H1 (cell line): ENCODE data around the gene RPS21. TPM values are rescaled to one million over a fixed set of nuclear protein-coding genes. Genes with fewer than 3 reads are reported as not detected.

Experiments used
- CTCF ChIA-PET: fragments of 300-600 bp; sonication (Branson Sonifier 250); formaldehyde crosslinking; loops from one replicate; lab custom pipeline; 2021; ENCODE audit not compliant: partially characterized antibody; lab: Charles Lee
- POLR2A ChIA-PET: fragments of 300-600 bp; sonication (Branson Sonifier 250); formaldehyde crosslinking; loops from one replicate; lab custom pipeline; 2021; ENCODE audit warnings: inconsistent platforms; ENCODE audit not compliant: partially characterized antibody; lab: Charles Lee
- DNase-seq, 2 experiments: peaks; one replicate each; pipeline versions ENCODE4 v3.0.0 to v3.0.0-alpha.2; 2010 to 2022; ENCODE audit warnings: low spot score in 2 of 2, low read depth in 1 of 2, mixed read lengths in 1 of 2
- FAIRE-seq: peaks from 2 replicates; lab custom pipeline; 2011; peaks lifted over from hg19 to GRCh38; lab: Jason Lieb, UNC
- H2AFZ ChIP-seq: 2 replicates; pipeline ENCODE4 v1.8.1; 2012; ENCODE audit warnings: low read length, inconsistent platforms
- H2AK5ac ChIP-seq: 2 replicates; pipeline ENCODE4 v1.6.1; 2013; ENCODE audit warnings: low read depth, low read length
- H2BK120ac ChIP-seq: replicated peaks from 2 replicates; pipeline ENCODE3; 2013; ENCODE audit warnings: low read depth, low read length, inconsistent platforms
- H2BK12ac ChIP-seq: 2 replicates; pipeline ENCODE4 v1.6.1; 2013; ENCODE audit warnings: low read depth, low read length
- H2BK15ac ChIP-seq: 2 replicates; pipeline ENCODE4 v1.6.1; 2013; ENCODE audit warnings: low read length
- H2BK20ac ChIP-seq: 2 replicates; pipeline ENCODE4 v1.6.1; 2013; ENCODE audit warnings: low read length
- H2BK5ac ChIP-seq: 2 replicates; pipeline ENCODE4 v1.6.1; 2013; ENCODE audit warnings: low read depth, low read length
- H3K14ac ChIP-seq: 2 replicates; pipeline ENCODE4 v1.6.1; 2013; ENCODE audit warnings: inconsistent platforms; ENCODE audit not compliant: insufficient read length
- H3K18ac ChIP-seq: 2 replicates; pipeline ENCODE4 v1.6.1; 2013; ENCODE audit warnings: low read length; ENCODE audit errors: extremely low read depth
- H3K23ac ChIP-seq: 2 replicates; pipeline ENCODE4 v1.6.1; 2013; ENCODE audit warnings: inconsistent platforms; ENCODE audit not compliant: insufficient read length
- H3K23me2 ChIP-seq: 2 replicates; pipeline ENCODE4 v1.6.1; 2013; ENCODE audit warnings: low read depth, low read length
- H3K27ac ChIP-seq: 2 replicates; pipeline ENCODE4 v1.6.1; 2011; ENCODE audit warnings: low read depth, low read length, inconsistent platforms
- H3K27me3 ChIP-seq, 4 experiments: replicated peaks in 1 of 4; 1 replicate in 1 of 4; 2 replicates in 3 of 4; pipeline versions ENCODE4 v1.6.1 to v1.8.1; 2011 to 2013; ENCODE audit warnings: low read length in 3 of 4, mild to moderate bottlenecking in 3 of 4, inconsistent platforms in 2 of 4, mixed read lengths in 2 of 4, moderate library complexity in 1 of 4; ENCODE audit not compliant: control insufficient read depth in 3 of 4, insufficient read depth in 3 of 4; ENCODE audit errors: extremely low read depth in 1 of 4
- H3K36me3 ChIP-seq, 4 experiments: 2 replicates each; pipeline versions ENCODE4 v1.6.1 to v1.8.1; 2011 to 2013; ENCODE audit warnings: mild to moderate bottlenecking in 4 of 4, low read length in 3 of 4, moderate library complexity in 2 of 4, control low read depth in 1 of 4, inconsistent platforms in 1 of 4; ENCODE audit not compliant: insufficient read depth in 4 of 4, control insufficient read depth in 2 of 4
- H3K4ac ChIP-seq: replicated peaks from 2 replicates; pipeline ENCODE3; 2013; ENCODE audit warnings: low read length, low read depth, mixed read lengths, inconsistent platforms; ENCODE audit not compliant: insufficient read length
- H3K4me1 ChIP-seq, 4 experiments: replicated peaks in 1 of 4; 1 replicate in 1 of 4; 2 replicates in 3 of 4; pipeline versions ENCODE4 v1.6.1 to v1.8.1; 2011 to 2013; ENCODE audit warnings: low read length in 3 of 4, inconsistent platforms in 2 of 4, mixed read lengths in 1 of 4; ENCODE audit not compliant: insufficient read depth in 4 of 4, control insufficient read depth in 3 of 4
- H3K4me2 ChIP-seq, 2 experiments: 2 replicates each; pipeline versions ENCODE4 v1.6.1 to v1.8.1; 2011 to 2013; ENCODE audit warnings: low read depth in 2 of 2, low read length in 2 of 2, control low read depth in 1 of 2, inconsistent platforms in 1 of 2, mild to moderate bottlenecking in 1 of 2; ENCODE audit not compliant: insufficient read depth in 1 of 2
- H3K4me3 ChIP-seq, 4 experiments: fragments of 200-600, 300-600 bp in 1 of 4; sonication (generic), shearing (Covaris generic), sonication (Bioruptor Twin) in 1 of 4; 2 replicates each; pipeline versions ENCODE4 v1.5.1 to v1.8.1; 2011 to 2016; ENCODE audit warnings: low read length in 4 of 4, low read depth in 3 of 4, control low read depth in 2 of 4, inconsistent platforms in 2 of 4, mild to moderate bottlenecking in 2 of 4, mixed read lengths in 1 of 4, moderate library complexity in 1 of 4; ENCODE audit not compliant: insufficient read depth in 2 of 4; ENCODE audit errors: extremely low read depth in 1 of 4
- H3K56ac ChIP-seq: replicated peaks from 2 replicates; pipeline ENCODE3; 2013; ENCODE audit warnings: low read depth, mild to moderate bottlenecking, mixed read lengths, low read length, inconsistent platforms; ENCODE audit not compliant: insufficient read length
- H3K79me1 ChIP-seq: 2 replicates; pipeline ENCODE4 v1.6.1; 2013; ENCODE audit warnings: low read depth, low read length, control low read depth
- H3K79me2 ChIP-seq, 2 experiments: 2 replicates each; pipeline versions ENCODE4 v1.6.1 to v1.8.1; 2012 to 2013; ENCODE audit warnings: low read length in 2 of 2, mild to moderate bottlenecking in 2 of 2, inconsistent platforms in 1 of 2; ENCODE audit not compliant: insufficient read depth in 2 of 2, control insufficient read depth in 1 of 2
- H3K9ac ChIP-seq, 4 experiments: replicated peaks in 1 of 4; 1 replicate in 1 of 4; 2 replicates in 3 of 4; pipeline versions ENCODE4 v1.6.1 to v1.8.1; 2011 to 2013; ENCODE audit warnings: low read depth in 3 of 4, low read length in 3 of 4, control low read depth in 2 of 4, mild to moderate bottlenecking in 2 of 4, moderate library complexity in 2 of 4, inconsistent platforms in 1 of 4; ENCODE audit errors: extremely low read depth in 1 of 4
- H3K9me3 ChIP-seq, 2 experiments: 2 replicates each; pipeline versions ENCODE4 v1.6.1 to v1.8.1; 2012 to 2013; ENCODE audit warnings: mild to moderate bottlenecking in 2 of 2, moderate library complexity in 2 of 2, control low read depth in 1 of 2, inconsistent platforms in 1 of 2, low read depth in 1 of 2, low read length in 1 of 2, mixed read lengths in 1 of 2; ENCODE audit not compliant: insufficient read depth in 2 of 2
- H4K20me1 ChIP-seq, 2 experiments: replicated peaks in 1 of 2; 2 replicates each; pipeline versions ENCODE3 to v1.8.1; 2011 to 2013; ENCODE audit warnings: inconsistent platforms in 2 of 2, low read length in 2 of 2, mild to moderate bottlenecking in 1 of 2; ENCODE audit not compliant: insufficient read depth in 2 of 2, control insufficient read depth in 1 of 2
- H4K5ac ChIP-seq: 2 replicates; pipeline ENCODE4 v1.6.1; 2013; ENCODE audit warnings: low read length, low read depth, mixed read lengths, inconsistent platforms; ENCODE audit not compliant: insufficient read length
- H4K8ac ChIP-seq: 2 replicates; pipeline ENCODE4 v1.8.0; 2013; ENCODE audit warnings: mild to moderate bottlenecking, moderate library complexity, low read length, inconsistent platforms; ENCODE audit not compliant: insufficient read depth; ENCODE audit errors: extremely low read depth
- H4K91ac ChIP-seq: replicated peaks from 2 replicates; pipeline ENCODE3; 2013; ENCODE audit warnings: low read length, mixed read lengths, inconsistent platforms; ENCODE audit not compliant: insufficient read length
- CBX5 ChIP-seq: fragments of 300-800, 300-1000 bp; sonication (generic); IDR thresholded peaks from 2 replicates; pipeline ENCODE4 v1.7.1; 2016; ENCODE audit warnings: antibody characterized with exemption, low read length, low read depth
- EGR1 ChIP-seq: IDR thresholded peaks from 2 replicates; pipeline ENCODE4 v1.6.1; 2011; ENCODE audit warnings: low read depth, low read length, borderline replicate concordance
- EZH2 ChIP-seq: fragments of 200-600 bp; sonication (generic); IDR thresholded peaks from 2 replicates; pipeline ENCODE4 v1.7.1; 2012; ENCODE audit warnings: low read depth, mild to moderate bottlenecking, moderate library complexity, low read length, inconsistent platforms; ENCODE audit not compliant: severe bottlenecking
- GABPA ChIP-seq: IDR thresholded peaks from 2 replicates; pipeline ENCODE4 v1.6.1; 2011; ENCODE audit warnings: mild to moderate bottlenecking, low read length, moderate library complexity, borderline replicate concordance; ENCODE audit not compliant: insufficient read depth
- HDAC6 ChIP-seq: IDR thresholded peaks from one replicate; pipeline ENCODE4 v1.7.1; 2012; ENCODE audit warnings: low read depth, mild to moderate bottlenecking, inconsistent platforms, low read length, moderate library complexity
- JUN ChIP-seq: IDR thresholded peaks from 2 replicates; pipeline ENCODE4 v1.6.1; 2011; ENCODE audit warnings: low read depth, mild to moderate bottlenecking, improper control_type of control experiment, low read length
- KDM4A ChIP-seq: IDR thresholded peaks from one replicate; pipeline ENCODE4 v1.7.1; 2012; ENCODE audit warnings: low read depth, mild to moderate bottlenecking, moderate library complexity, low read length, inconsistent platforms; ENCODE audit not compliant: severe bottlenecking
- POLR2A ChIP-seq, 2 experiments: IDR thresholded peaks; 1 replicate in 1 of 2; 2 replicates in 1 of 2; pipeline ENCODE4 v1.6.1; 2011; ENCODE audit warnings: low read depth in 2 of 2, low read length in 2 of 2, mild to moderate bottlenecking in 2 of 2; ENCODE audit errors: control extremely low read depth in 1 of 2
- RBBP5 ChIP-seq: IDR thresholded peaks from 2 replicates; pipeline ENCODE4 v1.7.1; 2012; ENCODE audit warnings: low read depth, mild to moderate bottlenecking, inconsistent platforms, low read length, moderate library complexity, borderline replicate concordance
- SIN3A ChIP-seq, 2 experiments: IDR thresholded peaks in 1 of 2; conservative IDR thresholded peaks in 1 of 2; 2 replicates each; pipeline ENCODE4 v1.6.1; 2011 to 2012; ENCODE audit warnings: low read length in 2 of 2, improper control_type of control experiment in 1 of 2, low read depth in 1 of 2, mild to moderate bottlenecking in 1 of 2
- SP4 ChIP-seq: IDR thresholded peaks from 2 replicates; pipeline ENCODE4 v1.6.1; 2012; ENCODE audit warnings: low read length, inconsistent platforms
- TBP ChIP-seq: IDR thresholded peaks from 2 replicates; pipeline ENCODE4 v1.6.1; 2011; ENCODE audit warnings: low read depth, low read length, improper control_type of control experiment
- WGBS, 2 experiments: shearing (Covaris generic) in 1 of 2; methylation state at CpG; one replicate each; pipeline versions ENCODE4 v1.1.6 to v1.1.7; 2013 to 2015; ENCODE audit warnings: low lambda C conversion rate in 2 of 2, mixed read lengths in 2 of 2, inconsistent platforms in 1 of 2, low coverage in 1 of 2, missing lambda C conversion rate in 1 of 2; ENCODE audit not compliant: insufficient replicate concordance in 2 of 2, insufficient coverage in 1 of 2, insufficient read length in 1 of 2; ENCODE audit errors: extremely low coverage in 1 of 2, missing lambda C conversion rate in 1 of 2; 5-methylcytosine and 5-hydroxymethylcytosine counted together
- polyA plus RNA-seq, 7 experiments: library from polyadenylated mRNA; depleted of rRNA in 3 of 7; stranded (reverse) in 5 of 7; unstranded in 2 of 7; fragments of >200 nt in 5 of 7; fragments of 200-250 nt in 2 of 7; gene quantifications; 1 replicate in 5 of 7; 2 replicates in 1 of 7; 4 replicates in 1 of 7; pipeline versions ENCODE4 v1.2.1 to v1.2.3, GENCODE V29; 2011 to 2013; ENCODE audit warnings: missing spikeins in 2 of 7, mixed read lengths in 2 of 7
- total RNA-seq: library from RNA; stranded (reverse); fragmentation: NEBNext Ultra II Directional; extraction: Animal tissue kit (Norgen Biotek cat#: 25700); gene quantifications from 2 replicates; pipeline ENCODE4 v1.2.1, GENCODE V29; 2021

RPS21 gene
- total and polyA plus RNA-seq, 2 of the 8 experiments (the other 6 are each of a cell fraction or from before 2014, with no cell fraction given) = 1,787 to 7,219 TPM

- ChIA-PET CTCF (interaction anchor here (0.9 to 2.7 kb wide), 7 partner anchors 10 to 44 kb away, joined by 3 to 13 read pairs (median 5); no protein-coding TSS in a partner anchor), POLR2A (interaction anchor here (0.8 to 12.3 kb wide), 7 partner anchors 8 to 45 kb away, joined by 3 to 114 read pairs (median 3); partner anchors contain the start of gene LAMA5)
- H3K27me3 ChIP-seq = no peaks in the 10 kb centered on the region
- H2BK12ac ChIP-seq = no peak overlapping the region
- WGBS, 2 experiments = 91% methylated on average over 22 of the region's 23 CpGs; no CpG with 5 or more reads in 1 of the 2 experiments
- no peak overlapping the region for H2BK120ac ChIP-seq
- H4K8ac ChIP-seq = peak overlapping the region; percentile 43; the same call in 1 of the 2 replicates
- no peak overlapping the region for H2BK20ac ChIP-seq
- no peak overlapping the region for H4K5ac ChIP-seq
- peaks cover 15% of the 10 kb centered on the region for H3K79me1 ChIP-seq
- H3K27ac ChIP-seq = no peak overlapping the region
- H4K91ac ChIP-seq = no peak overlapping the region
- peak overlapping the region; percentile 30; the same call in 1 of the 2 replicates for H2BK5ac ChIP-seq
- no peak overlapping the region for H2AK5ac ChIP-seq
- H3K9me3 ChIP-seq = peaks cover 0 to 3% of the 10 kb centered on the region in 2 experiments; a peak in 2 of 4 replicates
- H3K23ac ChIP-seq = no peak overlapping the region
- H3K9ac ChIP-seq = no peak overlapping the region
- peaks cover 0 to 16% of the 10 kb centered on the region in 2 experiments for H4K20me1 ChIP-seq
- H3K14ac ChIP-seq = no peak overlapping the region
- no peak overlapping the region for H3K56ac ChIP-seq
- no peak overlapping the region for H3K18ac ChIP-seq
- H3K79me2 ChIP-seq = peaks cover 10 to 24% of the 10 kb centered on the region in 2 experiments; a peak in 3 of 4 replicates
- H2BK15ac ChIP-seq = no peak overlapping the region
- no peak overlapping the region for H3K4me2 ChIP-seq
- FAIRE-seq (no peak), DNase-seq (no peak)
- H3K4me3 ChIP-seq = no peak overlapping the region
- peaks cover 0 to 18% (median 16%) of the 10 kb centered on the region in 4 experiments; a peak in 6 of 7 replicates for H3K4me1 ChIP-seq
- peaks cover 22 to 52% (median 47%) of the 10 kb centered on the region in 4 experiments; a peak in 7 of 8 replicates for H3K36me3 ChIP-seq
- no peak overlapping the region for H3K4ac ChIP-seq
- H3K23me2 ChIP-seq = no peaks in the 10 kb centered on the region; the same call in 1 of the 2 replicates
- no peak overlapping the region for H2AFZ ChIP-seq
- TF ChIP-seq CBX5 = no peak
- TF ChIP-seq SIN3A (conservative IDR thresholded peaks at IDR 0.05 in 1 of 2, IDR thresholded peaks at IDR 0.05 in 1 of 2; ENCODE audit: low read depth in 1 of 2, low read length in 2 of 2) = no peak
- no peak for TF ChIP-seq HDAC6
- no peak for TF ChIP-seq JUN
- no peak for TF ChIP-seq SP4
- TF ChIP-seq GABPA = no peak
- TF ChIP-seq TBP = no peak
- TF ChIP-seq EGR1 = no peak
- no peak for TF ChIP-seq RBBP5
- no peak for TF ChIP-seq POLR2A (IDR thresholded peaks at IDR 0.05; ENCODE audit: control extremely low read depth in 1 of 2, low read depth in 2 of 2, low read length in 2 of 2)
- no peak for TF ChIP-seq EZH2
- TF ChIP-seq KDM4A = no peak
Measured at GRCh38 chr20:62350629-62351422, 36.1 kb upstream of the RPS21 start.
